DMS153 treated with DMSO at 0.1 percent for 48 hours (cell line): ENCODE results near the gene FDX2.
A peak's percentile ranks its signal among the peaks of the same experiment; 100 is the strongest.

Experiments
- DNase-seq: peaks from one replicate; lab custom pipeline; 2025; ENCODE audit not compliant: unreplicated experiment; lab: John Stamatoyannopoulos, UW

The FDX2 gene

GRCh38 chr19:10299545-10300458 lies 16.0 kb downstream of the FDX2 start:
- DNase-seq, result no peak

DNA sequence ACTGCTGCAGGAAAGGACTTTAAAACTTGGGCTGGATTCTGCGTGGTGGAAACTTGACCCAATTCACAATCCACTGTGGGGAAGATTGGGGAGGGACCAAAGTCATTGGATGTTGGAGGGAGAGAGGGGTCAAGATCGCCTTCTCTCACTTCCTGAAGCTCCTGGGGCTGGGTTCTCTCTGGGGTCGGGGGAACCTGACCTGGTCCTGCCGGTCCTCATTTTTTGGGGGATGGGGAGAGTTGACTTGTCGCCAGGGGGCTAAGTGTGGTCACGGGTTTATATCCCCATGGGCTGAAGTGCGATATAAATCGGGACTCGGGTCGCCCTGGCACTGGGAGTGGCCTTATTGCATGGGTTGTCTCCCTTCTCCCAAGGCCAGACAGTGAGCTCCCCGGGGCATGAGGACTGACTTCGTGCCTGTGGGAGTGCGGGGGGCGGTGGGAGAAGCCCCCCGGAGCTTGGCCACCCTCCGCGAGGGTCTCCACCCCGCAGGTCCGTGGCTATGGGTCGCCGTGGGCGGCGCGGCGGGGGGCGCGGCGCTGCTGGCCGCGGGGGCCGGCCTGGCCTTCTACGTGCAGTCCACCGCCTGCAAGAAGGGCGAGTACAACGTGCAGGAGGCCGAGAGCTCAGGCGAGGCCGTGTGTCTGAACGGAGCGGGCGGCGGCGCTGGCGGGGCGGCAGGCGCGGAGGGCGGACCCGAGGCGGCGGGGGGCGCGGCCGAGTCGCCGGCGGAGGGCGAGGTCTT lies 19.8 kb downstream of the FDX2 start:
- DNase-seq, result no peak

DNA sequence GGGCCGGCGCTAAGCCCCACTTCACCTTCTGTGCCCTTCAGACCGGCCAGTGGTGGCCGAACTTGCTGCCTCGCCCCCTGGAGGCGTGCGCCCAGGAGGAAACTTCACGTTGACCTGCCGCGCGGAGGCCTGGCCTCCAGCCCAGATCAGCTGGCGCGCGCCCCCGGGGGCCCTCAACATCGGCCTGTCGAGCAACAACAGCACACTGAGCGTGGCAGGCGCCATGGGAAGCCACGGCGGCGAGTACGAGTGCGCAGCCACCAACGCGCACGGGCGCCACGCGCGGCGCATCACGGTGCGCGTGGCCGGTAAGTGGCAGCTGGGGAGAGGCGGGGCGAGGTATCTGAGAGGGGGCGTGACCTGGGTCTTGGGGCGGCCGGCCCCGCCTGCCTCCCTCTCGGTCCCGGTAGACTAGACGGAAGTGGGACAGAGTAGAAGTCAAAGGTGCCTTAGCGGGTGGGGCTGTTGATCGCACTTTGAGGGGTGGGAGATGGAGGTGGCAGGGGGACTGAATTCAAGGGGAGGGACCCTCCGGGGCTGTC lies 20.4 kb downstream of the FDX2 start:
- no peak for DNase-seq

DNA sequence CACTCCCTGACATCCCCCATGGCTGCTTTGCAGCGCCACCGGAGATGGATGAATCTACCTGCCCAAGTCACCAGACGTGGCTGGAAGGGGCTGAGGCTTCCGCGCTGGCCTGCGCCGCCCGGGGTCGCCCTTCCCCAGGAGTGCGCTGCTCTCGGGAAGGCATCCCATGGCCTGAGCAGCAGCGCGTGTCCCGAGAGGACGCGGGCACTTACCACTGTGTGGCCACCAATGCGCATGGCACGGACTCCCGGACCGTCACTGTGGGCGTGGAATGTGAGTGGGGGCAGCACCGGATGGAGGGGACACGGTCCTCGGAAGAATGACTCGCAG lies 21.5 kb downstream of the FDX2 start:
- no peak for DNase-seq

DNA sequence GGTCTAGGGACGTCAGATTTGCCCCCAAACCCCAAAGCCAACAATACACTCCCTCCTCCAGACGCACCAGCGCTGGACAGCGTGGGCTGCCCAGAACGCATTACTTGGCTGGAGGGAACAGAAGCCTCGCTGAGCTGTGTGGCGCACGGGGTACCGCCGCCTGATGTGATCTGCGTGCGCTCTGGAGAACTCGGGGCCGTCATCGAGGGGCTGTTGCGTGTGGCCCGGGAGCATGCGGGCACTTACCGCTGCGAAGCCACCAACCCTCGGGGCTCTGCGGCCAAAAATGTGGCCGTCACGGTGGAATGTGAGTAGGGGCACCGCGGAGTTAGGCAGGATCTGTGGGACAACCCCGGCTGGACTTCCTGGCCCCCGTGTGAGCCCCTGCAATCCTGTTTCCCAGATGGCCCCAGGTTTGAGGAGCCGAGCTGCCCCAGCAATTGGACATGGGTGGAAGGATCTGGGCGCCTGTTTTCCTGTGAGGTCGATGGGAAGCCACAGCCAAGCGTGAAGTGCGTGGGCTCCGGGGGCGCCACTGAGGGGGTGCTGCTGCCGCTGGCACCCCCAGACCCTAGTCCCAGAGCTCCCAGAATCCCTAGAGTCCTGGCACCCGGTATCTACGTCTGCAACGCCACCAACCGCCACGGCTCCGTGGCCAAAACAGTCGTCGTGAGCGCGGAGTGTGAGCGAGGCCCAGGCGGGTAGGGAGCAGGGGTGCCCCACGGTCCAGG lies 22.0 kb downstream of the FDX2 start:
- DNase-seq, result no peak

DNA sequence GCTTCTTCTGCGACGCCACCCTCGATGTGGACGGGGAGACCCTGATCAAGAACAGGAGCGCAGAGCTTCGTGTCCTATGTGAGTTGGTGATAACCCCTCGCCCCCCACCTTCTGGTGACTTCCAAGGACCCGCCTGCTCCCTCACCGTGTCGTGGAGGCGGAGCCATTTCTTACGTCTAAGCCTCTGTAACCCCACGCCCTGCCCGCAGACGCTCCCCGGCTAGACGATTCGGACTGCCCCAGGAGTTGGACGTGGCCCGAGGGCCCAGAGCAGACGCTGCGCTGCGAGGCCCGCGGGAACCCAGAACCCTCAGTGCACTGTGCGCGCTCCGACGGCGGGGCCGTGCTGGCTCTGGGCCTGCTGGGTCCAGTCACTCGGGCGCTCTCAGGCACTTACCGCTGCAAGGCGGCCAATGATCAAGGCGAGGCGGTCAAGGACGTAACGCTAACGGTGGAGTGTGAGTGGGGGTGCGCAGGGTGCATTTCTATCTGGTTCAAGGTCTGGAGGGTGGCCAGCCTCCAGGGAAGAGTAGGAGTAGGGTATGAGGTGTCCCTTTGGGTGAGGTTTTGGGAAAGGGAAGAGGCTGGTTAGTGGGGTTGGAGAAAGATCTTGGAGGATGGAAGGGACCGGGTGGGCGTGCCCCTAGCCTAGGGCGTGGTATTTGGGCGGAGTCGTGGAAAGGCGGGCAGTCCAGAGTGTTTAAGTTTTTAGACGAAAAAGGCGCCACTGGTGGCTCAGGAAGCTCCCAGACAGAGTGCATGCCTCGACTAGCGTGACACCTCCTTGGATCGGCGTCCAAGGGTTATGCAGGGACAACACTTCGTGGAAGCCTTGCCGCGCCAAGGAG lies 22.8 kb downstream of the FDX2 start:
- no peak for DNase-seq

DNA sequence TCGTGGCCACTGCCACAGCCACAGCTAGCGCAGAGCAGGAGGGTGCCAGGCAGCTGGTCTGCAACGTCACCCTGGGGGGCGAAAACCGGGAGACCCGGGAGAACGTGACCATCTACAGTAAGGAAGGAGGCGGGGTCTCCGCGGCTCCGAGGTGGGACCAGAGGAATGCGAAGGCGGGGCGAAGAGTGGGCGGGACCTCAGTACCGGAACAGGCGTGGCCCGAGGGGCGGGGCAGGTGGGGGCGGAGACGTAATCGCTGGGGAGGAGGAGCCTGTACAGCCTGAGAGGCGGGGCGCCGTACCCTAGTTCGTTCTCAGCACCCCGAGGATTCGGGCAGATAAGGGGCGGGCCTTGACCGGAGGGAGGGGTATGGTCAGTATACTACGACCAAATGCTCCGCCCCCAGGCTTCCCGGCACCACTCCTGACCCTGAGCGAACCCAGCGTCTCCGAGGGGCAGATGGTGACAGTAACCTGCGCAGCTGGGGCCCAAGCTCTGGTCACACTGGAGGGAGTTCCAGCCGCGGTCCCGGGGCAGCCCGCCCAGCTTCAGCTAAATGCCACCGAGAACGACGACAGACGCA lies 23.5 kb downstream of the FDX2 start:
- DNase-seq, result peak; percentile 61

GRCh38 chr19:10291554-10292205 lies 24.1 kb downstream of the FDX2 start:
- DNase-seq, result no peak

DNA sequence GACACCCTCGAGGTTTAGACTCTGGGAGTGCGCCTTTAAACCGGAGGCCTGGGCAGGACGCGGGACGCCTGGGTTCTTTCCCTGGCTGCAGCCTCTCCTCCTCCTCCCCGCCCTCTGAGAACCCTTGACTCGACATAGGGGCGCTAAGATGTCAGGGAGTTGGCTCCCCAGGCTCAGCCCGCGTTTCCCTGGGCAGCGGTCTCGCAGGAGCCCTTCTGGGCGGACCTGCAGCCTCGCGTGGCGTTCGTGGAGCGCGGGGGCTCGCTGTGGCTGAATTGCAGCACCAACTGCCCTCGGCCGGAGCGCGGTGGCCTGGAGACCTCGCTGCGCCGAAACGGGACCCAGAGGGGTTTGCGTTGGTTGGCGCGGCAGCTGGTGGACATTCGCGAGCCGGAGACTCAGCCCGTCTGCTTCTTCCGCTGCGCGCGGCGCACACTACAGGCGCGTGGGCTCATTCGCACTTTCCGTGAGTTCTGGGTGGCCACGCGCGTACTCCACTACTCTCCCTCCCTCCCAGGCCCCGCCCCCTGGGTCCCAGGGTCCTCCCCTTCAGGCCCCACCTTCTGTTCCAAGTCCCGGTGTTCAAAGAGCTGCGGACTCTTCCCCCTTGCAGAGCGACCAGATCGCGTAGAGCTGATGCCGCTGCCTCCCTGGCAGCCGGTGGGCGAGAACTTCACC lies 24.8 kb downstream of the FDX2 start:
- DNase-seq, result no peak

DNA sequence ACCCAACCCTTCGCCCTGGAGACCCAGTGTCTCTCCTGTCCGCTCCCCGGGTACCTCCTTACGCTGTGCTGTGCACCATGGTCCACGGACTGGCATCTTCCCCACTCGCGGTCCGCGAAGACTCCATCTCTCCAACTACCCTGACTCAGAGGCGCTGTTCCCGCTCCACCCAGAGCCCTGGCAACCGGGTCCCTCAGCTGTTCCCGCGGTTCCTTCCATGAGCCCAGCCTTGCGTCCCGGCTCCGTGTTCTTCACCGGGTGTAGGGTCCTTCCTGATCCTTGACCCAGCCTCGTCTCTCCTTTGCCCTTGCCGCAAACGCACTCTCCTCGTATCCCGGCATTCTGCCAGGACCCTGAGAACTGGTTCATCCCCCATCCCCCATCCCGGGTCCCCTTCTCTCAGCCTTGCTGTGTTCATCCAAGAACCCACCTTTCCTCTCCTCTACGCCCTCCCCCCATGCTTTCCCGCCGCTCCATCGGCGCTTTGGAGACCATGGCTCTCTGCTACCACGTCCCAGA lies 25.4 kb downstream of the FDX2 start:
- DNase-seq, result no peak

GRCh38 chr19:10289836-10290356 lies 25.9 kb downstream of the FDX2 start, which contains the start of gene ICAM5:
Gene ICAM5, plus strand, starts transcription at chr19:10289952. Its CDS starts 92 bp downstream, at chr19:10290044.
- no peak for DNase-seq

DNA sequence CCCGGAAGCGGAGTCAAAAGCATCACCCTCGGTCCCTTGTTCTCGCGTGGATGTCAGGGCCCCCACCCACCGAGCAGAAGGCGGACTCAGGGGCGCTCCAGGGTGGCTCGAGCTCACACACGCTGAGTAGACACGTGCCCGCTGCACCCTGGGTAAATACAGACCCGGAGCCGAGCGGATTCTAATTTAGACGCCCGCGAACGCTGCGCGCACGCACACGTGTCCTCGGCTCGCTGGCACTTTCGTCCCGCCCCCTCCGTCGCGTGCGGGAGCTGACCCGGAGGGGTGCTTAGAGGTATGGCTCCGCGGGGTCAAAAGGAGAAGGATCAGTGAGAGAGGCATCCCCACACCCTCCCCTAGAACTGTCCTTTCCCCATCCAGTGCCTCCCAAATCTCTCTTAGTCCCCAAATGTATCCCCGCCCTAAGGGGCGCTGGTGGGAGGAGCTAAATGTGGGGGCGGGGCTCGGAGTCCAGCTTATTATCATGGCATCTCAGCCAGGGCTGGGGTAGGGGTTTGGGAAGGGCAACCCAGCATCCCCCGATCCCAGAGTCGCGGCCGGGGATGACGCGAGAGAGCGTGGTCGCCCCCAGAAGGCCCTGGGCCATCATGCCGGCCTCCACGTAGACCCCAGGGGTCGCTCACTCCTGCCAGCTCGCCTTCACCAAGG lies 26.5 kb downstream of the FDX2 start:
- no peak for DNase-seq

DNA sequence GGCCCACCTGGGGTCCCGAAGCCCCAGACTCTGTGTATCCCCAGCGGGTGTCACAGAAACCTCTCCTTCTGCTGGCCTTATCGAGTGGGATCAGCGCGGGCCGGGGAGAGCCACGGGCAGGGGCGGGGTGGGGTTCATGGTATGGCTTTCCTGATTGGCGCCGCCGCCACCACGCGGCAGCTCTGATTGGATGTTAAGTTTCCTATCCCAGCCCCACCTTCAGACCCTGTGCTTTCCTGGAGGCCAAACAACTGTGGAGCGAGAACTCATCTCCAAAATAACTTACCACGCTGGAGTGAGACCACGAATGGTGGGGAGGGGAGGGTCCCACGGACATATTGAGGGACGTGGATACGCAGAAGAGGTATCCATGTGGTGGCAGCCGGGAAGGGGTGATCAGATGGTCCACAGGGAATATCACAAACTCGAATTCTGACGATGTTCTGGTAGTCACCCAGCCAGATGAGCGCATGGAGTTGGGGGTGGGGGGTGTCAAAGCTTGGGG lies 27.1 kb downstream of the FDX2 start:
- DNase-seq, result peak; percentile 19

GRCh38 chr19:10286803-10287737 lies 28.7 kb downstream of the FDX2 start, which contains the start of gene ICAM4:
Gene ICAM4, plus strand, starts transcription at chr19:10286955. Its CDS starts 58 bp downstream, at chr19:10287013.
- DNase-seq, result no peak

DNA sequence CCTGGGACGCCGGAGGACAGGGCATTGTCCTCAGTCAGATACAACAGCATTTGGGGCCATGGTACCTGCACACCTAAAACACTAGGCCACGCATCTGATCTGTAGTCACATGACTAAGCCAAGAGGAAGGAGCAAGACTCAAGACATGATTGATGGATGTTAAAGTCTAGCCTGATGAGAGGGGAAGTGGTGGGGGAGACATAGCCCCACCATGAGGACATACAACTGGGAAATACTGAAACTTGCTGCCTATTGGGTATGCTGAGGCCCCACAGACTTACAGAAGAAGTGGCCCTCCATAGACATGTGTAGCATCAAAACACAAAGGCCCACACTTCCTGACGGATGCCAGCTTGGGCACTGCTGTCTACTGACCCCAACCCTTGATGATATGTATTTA lies 30.4 kb downstream of the FDX2 start:
- DNase-seq, result no peak

GRCh38 chr19:10284960-10285278 lies 30.9 kb downstream of the FDX2 start:
- DNase-seq, result no peak
